HG02870 (cell line): ENCODE data around the gene PIF1.
"Not testable (repeated sequence)": the region's sequence is repeated elsewhere in the genome, so short reads cannot be mapped to it uniquely, and the experiment has no call there.

Source experiments
- ATAC-seq: cut with Tn5 transposase; IDR thresholded peaks from one replicate; pipeline ENCODE4 v1.9.1; 2021; ENCODE audit warnings: mild to moderate bottlenecking, moderate library complexity; ENCODE audit not compliant: unreplicated experiment

Gene PIF1

GRCh38 chr15:64810497-64811326, 14.7 kb downstream of the PIF1 start:
- no peak for ATAC-seq

DNA sequence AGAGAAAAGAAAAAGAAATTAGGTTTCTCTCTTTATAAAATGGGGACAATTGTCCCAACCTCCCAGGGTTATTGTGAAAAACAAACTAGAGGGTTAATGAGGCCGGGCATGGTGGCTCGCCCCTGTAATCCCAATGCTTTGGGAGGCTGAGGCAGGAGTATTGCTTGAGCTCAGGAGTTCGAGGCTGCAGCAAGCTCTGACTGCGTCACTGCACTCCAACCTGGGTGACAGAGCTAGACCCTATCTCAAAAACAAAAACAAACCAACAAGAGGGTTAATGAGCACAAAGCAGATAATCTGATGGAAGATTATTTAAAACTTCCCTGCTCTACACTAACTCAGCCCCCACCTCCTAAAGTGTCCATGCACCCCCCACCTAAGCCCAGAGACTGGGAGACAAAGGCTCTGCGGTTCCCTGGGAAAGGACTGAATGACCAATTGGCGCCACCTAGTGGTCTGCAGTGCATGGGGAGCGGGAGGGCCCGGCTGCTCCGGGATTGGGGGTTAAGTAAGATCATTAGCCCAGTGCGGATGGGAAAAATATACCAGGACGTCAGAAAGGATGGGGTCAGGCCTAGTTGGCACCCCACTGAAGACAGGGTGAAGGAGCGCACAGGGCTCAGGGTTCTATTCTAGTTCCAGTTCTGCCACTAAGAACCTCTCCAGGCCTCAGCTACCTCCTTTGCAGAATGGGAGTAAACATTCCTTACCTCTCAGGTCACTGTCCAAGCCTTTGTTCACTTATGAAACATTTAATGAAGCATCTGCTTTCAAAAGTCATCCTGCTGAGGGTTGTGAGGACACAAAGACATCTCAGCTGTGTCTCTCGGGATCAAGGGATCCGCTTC, 15.6 kb downstream of the PIF1 start:
- no peak for ATAC-seq

DNA sequence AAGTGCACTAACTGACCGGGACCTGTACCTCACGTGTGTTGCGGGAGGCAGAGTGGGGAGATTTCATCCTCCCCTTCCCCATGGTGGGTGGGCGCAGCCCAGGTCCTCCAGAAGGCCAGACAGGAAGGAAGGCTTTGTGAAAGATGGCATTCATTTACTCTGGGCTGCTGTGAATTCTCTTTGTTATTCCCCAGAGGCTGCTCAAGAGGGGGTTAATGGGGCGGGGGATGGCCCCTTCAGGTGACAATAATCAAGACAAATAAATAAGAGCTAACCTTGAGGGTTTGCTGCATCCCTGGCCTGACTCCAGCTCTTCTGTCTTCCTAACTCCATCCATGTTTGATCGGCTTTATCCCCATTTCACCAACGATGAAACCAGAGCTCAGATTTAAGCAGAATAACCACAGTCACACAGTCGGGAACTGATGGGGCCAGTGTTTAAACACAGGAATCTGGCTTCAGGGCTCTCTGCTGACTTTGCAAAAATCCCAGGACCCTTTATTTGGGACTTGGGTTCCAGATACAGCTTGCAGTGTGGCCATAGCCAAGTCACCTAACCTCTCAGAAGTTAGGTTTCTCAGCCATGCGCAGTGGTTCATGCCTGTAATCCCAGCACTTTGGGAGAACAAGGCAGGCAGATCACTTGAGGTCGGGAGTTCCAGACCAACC, 16.5 kb downstream of the PIF1 start:
- ATAC-seq, result no peak

DNA sequence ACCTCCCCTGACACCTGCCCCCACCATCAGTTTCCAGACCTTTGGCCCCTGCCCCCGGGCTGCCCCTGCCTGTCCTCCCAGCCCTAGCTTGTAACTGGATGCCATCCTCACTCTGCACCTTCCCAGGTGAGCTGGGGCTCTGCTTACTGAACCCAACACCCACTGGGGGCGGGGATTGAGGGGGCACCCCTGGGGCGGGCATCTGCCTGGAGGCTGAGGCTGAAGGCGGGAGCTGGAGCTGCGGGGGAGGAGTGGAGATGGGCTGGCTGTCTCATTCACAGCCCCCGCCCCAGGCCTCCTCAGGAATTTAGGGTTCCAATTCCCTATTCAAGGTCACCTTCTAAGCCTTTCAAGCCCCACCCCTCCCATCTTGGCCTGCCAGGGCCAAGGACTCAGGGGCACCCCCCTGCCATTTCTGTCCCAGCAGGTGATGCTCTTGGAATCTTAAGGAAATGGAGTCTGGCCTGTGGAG, 17.7 kb downstream of the PIF1 start:
- no peak for ATAC-seq

- no peak for ATAC-seq
These were observed 18.2 kb downstream of the PIF1 start for GRCh38 chr15:64807051-64807749.

- ATAC-seq, result no peak
These were observed 18.9 kb downstream of the PIF1 start for GRCh38 chr15:64806509-64806908.

GRCh38 chr15:64804619-64805018, 20.8 kb downstream of the PIF1 start:
- ATAC-seq, result no peak

- no peak for ATAC-seq
These were observed 21.9 kb downstream of the PIF1 start for GRCh38 chr15:64803526-64803925.

DNA sequence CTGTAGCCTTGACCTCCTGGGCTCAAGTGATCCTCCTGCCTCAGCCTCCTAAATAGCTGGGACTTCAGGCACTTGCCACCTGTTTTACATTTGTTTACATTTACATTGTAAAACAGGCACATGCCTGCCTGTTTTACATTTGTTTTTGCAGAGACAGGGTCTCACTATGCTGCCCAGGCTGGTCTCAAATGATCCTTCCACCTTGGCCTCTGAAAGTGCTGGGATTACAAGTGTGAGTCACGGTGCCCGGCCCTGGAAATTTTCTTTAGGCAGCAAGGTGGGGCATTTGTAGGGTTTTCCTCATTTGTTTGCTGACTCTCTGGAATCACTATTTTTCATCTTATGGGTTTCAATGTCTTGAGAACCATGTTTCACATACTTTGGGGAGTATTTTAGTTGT, 25.0 kb downstream of the PIF1 start:
- ATAC-seq, result no peak

DNA sequence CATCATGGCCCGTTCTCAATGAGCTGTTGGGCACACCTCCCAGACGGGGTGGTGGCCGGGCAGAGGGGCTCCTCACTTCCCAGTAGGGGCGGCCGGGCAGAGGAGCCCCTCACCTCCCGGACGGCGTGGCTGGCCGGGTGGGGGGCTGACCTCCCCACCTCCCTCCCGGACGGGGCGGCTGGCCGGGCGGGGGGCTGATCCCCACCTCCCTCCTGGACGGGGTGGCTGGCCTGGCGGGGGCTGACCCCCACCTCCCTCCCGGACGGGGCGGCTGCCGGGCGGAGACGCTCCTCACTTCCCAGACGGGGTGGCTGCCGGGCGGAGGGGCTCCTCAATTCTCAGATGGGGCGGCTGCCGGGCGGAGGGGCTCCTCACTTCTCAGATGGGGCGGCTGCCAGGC, 26.5 kb downstream of the PIF1 start:
- not testable (repeated sequence) for ATAC-seq

DNA sequence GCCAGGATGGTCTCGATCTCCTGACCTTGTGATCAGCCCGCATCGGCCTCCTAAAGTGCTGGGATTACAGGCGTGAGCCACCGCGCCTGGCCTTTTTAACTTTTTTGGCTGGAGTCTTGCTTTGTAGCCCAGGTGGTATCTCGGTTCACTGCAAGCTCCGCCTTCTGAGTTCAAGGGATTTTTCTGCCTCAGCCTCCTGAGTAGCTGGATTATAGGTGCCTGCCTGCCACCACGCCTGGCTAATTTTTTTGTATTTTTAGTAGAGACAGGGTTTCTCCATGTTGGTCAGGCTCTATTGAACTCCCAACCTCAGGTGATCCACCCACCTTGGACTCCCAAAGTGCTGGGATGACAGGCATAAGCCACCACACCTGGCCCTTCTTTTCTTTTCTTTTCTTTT, 29.5 kb downstream of the PIF1 start:
- not testable (repeated sequence) for ATAC-seq

GRCh38 chr15:64795299-64795698, 30.1 kb downstream of the PIF1 start:
- not testable (repeated sequence) for ATAC-seq

DNA sequence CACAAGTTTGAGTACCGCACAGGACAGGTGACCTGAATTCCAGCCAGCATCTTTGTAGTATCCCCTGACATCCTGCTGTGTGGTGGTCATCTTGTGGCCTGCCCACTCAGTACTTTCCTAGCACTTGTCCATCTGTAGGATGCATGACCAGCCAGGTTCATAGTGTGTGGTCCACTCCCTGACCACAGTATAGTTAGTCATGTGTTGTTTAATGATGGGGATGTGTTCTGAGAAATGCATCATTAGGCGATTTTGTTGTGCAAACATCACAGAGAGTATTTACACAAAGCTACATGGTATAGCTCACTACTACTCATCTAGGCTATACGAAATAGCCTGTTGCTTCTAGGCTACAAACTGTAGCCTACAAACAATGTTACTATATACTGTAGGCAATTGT, 33.2 kb downstream of the PIF1 start:
- no peak for ATAC-seq

DNA sequence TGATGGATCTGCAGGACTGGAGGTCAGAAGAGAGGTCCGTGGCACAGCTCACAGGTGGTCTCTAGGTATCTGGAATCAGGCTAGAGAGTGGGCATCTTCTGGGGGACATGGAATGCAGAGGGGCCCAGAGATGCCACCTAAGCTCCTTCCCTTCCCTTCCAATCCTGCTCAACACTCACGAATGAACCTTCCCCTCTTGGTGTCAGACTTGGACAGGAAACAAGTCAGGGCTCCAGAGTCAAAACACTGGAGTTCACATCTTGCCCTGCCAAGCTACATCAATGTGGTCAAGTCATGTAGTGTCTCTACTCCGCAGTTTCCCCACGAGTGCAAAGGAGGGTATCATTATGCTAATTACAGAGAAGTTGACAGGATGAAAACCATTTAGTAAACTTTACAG, 34.0 kb downstream of the PIF1 start:
- no peak for ATAC-seq

DNA sequence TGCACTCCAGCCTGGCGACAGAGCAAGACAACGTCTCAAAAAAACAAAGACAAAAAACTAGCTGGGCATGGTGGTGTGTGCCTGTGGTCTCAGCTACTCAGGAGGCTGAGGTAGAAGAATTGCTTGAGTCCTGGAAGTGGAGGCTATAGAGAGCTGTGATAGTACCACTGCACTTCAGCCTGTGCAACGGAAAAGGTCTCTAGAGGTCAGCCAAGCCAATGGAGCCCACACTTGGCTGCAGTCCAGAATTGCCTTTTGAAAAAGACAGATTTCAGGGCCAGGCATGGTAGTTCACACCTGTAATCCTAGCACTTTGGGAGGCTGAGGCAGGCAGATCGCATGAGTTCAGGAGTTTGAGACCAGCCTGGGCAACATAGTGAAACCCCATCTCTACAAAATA, 41.7 kb downstream of the PIF1 start:
- no peak for ATAC-seq

GRCh38 chr15:64782751-64783150, 42.7 kb downstream of the PIF1 start:
- no peak for ATAC-seq

GRCh38 chr15:64781299-64781698, 44.1 kb downstream of the PIF1 start:
- ATAC-seq, result no peak

DNA sequence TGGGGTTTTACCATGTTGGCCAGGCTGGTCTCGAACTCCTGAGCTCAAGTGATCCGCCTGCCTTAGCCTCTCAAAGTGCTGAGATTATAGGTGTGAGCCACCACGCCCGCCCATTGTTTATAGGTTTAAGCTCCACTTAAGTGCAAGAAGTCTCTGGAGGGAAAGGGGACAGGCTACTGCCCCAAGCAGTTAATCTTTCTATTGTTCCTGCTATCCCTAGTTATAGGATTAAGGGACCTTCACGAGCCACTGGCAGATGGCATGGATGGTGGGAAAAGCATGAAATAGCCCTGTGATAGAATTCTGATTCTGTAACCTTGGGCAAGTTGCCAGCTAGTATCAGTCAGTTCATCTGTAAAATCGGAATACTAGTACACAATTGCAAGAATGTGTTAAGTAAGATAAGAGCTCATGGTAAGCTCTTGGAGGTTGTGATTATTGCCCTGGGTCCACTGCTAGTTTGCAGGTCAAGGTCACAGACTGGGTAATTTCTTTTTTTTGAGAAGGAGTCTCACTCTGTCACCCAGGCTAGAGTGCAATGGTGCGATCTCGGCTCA, 44.8 kb downstream of the PIF1 start:
- ATAC-seq, result no peak

DNA sequence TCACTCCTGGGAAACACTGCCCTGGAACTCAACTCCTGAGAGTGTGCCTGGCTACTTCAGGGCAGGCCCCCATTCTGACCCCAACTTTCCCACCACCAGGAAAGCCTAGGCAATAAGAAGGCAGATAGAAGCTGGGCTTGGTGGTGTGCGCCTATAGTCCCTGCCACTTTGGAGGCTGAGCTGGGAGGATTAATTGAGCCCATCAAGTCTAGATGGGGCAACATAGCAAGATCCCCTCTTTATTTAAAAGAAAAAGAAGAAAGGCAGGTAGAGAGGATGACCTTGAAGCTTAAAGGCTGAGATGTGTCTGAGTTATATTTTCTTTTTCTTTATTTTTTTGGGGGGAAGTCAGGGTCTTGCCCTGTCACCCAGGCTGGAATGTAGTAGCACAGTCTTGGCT, 45.8 kb downstream of the PIF1 start:
- no peak for ATAC-seq

DNA sequence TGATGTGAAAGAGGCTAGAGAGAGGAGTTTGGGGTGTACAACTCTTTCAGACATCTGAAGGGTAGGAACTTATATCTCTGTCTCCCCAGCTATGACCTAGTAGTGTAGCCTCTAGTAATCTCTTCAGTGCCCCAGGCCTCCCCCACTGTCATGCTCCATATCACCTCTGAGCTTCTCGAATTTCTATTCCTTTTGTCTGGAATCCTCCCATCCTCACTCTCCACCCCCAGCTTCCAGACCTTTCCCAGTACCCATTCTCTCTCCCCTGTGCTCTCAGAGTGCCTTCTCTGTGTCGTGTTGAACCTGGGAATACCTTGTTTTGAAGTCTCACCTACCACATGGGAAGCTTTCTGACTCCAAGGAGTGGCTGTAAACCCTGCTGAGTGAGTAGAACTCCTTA, 46.4 kb downstream of the PIF1 start:
- no peak for ATAC-seq

GRCh38 chr15:64776402-64776786, 49.1 kb downstream of the PIF1 start:
- ATAC-seq, result no peak
